Measurements from ENCODE around the gene FMNL3. TPM values are rescaled to one million over a fixed set of nuclear protein-coding genes. Genes with fewer than 3 reads are reported as not detected.
"Not testable (repeated sequence)": the region's sequence is repeated elsewhere in the genome, so short reads cannot be mapped to it uniquely, and the experiment has no call there.

Gene FMNL3
- total and polyA plus RNA-seq, 5 donors from 2014 or later, result 3.8 to 21.4 (median 6.0) TPM

DNA sequence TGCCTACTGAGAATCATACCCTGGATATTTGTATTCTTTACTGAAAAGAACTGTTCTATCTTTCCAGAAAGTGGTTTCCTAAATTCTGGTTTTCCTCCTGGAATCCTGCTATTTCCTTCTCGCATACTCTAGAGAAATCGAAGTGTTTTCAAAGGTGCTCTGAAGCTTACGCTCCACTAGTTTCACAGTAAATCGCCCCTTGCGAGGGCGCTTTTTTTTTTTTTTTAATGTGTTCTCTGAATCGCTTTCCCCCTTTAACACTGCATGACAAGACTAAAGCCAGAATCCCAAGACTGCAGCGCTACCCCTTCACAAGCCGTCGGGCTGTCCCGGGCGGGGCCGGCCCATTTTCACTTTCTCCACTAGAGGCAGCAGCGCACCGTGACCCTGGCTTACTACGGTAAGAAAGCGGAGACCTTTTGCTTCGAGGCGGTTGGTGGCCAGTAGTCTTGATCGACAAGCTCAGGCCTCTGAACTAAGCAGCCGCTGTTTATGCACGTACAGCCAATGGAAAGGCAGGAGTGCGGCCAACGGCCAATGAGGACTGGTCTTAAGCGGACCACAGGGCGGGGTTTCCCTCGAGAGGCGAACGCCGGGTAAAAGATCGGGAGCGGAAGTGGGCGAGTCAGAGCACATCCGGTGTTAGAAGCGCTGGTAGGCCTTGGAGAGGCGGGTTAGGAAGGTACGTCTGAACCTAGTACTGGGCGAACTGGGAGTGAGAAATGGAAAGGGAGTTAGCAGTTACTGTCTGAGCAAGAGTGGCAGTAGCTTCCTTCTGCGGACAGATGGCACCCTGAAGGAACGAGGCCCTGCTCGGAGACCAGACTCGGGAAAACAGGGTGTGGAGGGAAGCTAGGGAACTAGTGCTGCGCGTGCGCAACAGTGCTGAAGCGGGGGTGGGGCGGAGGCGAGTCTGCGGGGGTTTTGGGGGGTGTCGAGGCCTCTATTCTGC is 34.0 kb upstream of the FMNL3 start, which contains the start of gene TMBIM6:
Gene TMBIM6, plus strand, starts transcription at position 628 of the 952 bp plus-strand sequence. CDS start 10,937 bp downstream, outside the sequence.
- Mint-ChIP-seq H3K9me3 (no peaks in the 10 kb centered on the region), H3K4me3 (peak within 1 kb of the TSS; percentile 91 to 97 (median 96)), H3K27ac (peak within 1 kb of the TSS; percentile 97 to 100 (median 99)), H3K36me3 (peaks cover 22% of the 10 kb centered on the region), H3K4me1 (peaks cover 12 to 52% (median 32%) of the 10 kb centered on the region in 4 donors), H3K27me3 (peaks cover 11% of the 10 kb centered on the region)
- ATAC-seq (ENCODE audit: low read depth in 2 of 2) (peak; percentile 93 to 95), DNase-seq (peak; percentile 98 to 100 (median 99))
- Histone ChIP-seq H3K9me3 (ENCODE audit: control insufficient read depth in 2 of 2, low read length in 2 of 2) (no peaks in the 10 kb centered on the region), H3K36me3 (ENCODE audit: control insufficient read depth, insufficient read depth, low read length) (peaks cover 7% of the 10 kb centered on the region), H3K4me3 (ENCODE audit: low read depth, low read length) (peak within 1 kb of the TSS; percentile 95), H3K27me3 (ENCODE audit: control insufficient read depth, insufficient read depth, low read length) (no peaks in the 10 kb centered on the region), H3K27ac (ENCODE audit: insufficient read depth, low read length, poor library complexity, severe bottlenecking) (peak within 1 kb of the TSS; percentile 99), H3K4me1 (ENCODE audit: control insufficient read depth, insufficient read depth, low read length, poor library complexity, severe bottlenecking) (peaks cover 40% of the 10 kb centered on the region)

DNA sequence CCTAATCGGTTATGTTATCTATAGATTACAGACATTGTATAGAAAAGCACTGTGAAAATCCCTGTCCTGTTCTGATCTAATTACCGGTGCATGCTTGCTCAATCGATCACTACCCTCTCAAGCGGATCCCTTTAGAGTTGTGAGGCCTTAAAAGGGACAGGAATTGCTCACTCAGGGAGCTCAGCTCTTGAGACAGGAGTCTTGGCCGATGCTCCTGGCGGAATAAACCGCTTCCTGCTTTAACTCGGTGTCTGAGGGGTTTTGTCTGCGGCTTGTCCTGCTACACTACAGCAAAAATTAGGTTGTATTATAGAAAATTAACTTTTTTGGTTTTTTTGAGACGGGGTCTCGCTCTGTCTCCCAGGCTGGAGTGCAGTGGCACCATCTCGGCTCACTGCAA is 33.1 kb upstream of the FMNL3 start:
- H3K9me3 ChIP-seq (ENCODE audit: control insufficient read depth in 2 of 2, low read length in 2 of 2); H3K36me3 ChIP-seq (ENCODE audit: control insufficient read depth, insufficient read depth, low read length); DNase-seq; H3K27me3 ChIP-seq (ENCODE audit: control insufficient read depth, insufficient read depth, low read length); H3K27ac Mint-ChIP-seq; H3K4me3 Mint-ChIP-seq; H3K4me3 ChIP-seq (ENCODE audit: low read depth, low read length); H3K9me3 Mint-ChIP-seq; ATAC-seq (ENCODE audit: low read depth in 2 of 2): not testable (repeated sequence)
- Mint-ChIP-seq H3K4me1 (peaks cover 11 to 42% (median 26%) of the 10 kb centered on the region in 4 donors), H3K27me3 (peaks cover 16% of the 10 kb centered on the region), H3K36me3 (peaks cover 22% of the 10 kb centered on the region)
- peak overlapping the region; percentile 99 for H3K27ac ChIP-seq (ENCODE audit: insufficient read depth, low read length, poor library complexity, severe bottlenecking)
- H3K4me1 ChIP-seq (ENCODE audit: control insufficient read depth, insufficient read depth, low read length, poor library complexity, severe bottlenecking), result peaks cover 36% of the 10 kb centered on the region

DNA sequence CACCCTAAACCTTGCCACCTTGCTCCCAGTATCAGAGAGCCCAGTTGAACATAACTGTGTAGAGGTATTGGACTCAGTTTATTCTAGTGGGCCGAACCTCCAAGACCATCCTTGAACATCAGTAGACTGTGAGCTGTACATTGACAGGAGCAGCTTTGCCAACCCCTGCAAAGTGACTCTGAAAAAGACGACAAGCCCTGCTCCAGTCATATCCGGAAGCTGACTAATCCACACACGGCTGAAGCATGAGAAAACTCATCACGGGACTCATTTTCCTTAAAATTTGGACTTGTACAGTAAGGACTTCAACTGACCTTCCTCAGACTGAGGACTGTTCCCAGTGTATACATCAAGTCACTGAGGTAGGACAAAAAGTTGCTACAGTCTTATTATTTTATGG is 31.5 kb upstream of the FMNL3 start:
- H3K27me3 Mint-ChIP-seq, result peaks cover 21% of the 10 kb centered on the region
- not testable (repeated sequence) for H3K27ac ChIP-seq (ENCODE audit: insufficient read depth, low read length, poor library complexity, severe bottlenecking); H3K27ac Mint-ChIP-seq; DNase-seq; H3K9me3 ChIP-seq (ENCODE audit: control insufficient read depth in 2 of 2, low read length in 2 of 2); H3K4me3 ChIP-seq (ENCODE audit: low read depth, low read length); H3K27me3 ChIP-seq (ENCODE audit: control insufficient read depth, insufficient read depth, low read length); H3K9me3 Mint-ChIP-seq; H3K36me3 ChIP-seq (ENCODE audit: control insufficient read depth, insufficient read depth, low read length); H3K36me3 Mint-ChIP-seq; H3K4me3 Mint-ChIP-seq; ATAC-seq (ENCODE audit: low read depth in 2 of 2)
- H3K4me1 ChIP-seq (ENCODE audit: control insufficient read depth, insufficient read depth, low read length, poor library complexity, severe bottlenecking), result peaks cover 21% of the 10 kb centered on the region
- peaks cover 5 to 27% (median 14%) of the 10 kb centered on the region in 4 donors for H3K4me1 Mint-ChIP-seq

DNA sequence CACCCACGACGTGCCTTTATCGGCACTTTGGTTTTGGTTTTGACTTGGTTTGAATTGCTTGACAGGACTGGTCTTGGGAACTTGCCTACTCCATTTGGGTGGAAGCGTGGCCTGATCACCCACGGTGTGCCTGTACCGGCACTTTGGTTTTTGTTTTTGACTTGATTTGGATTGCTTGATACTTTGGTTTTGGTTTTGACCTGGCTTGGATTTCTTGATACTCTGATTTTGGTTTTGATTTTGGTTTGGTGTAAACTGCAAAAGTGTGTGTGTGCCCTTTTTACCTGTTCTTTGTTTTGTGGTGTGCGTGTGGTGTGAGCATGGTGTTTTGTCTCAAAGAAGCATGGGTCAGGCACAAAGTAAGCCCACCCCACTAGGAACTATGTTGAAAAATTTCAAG is 27.7 kb upstream of the FMNL3 start:
- not testable (repeated sequence) for H3K27ac Mint-ChIP-seq, H3K4me3 Mint-ChIP-seq, H3K4me1 Mint-ChIP-seq

DNA sequence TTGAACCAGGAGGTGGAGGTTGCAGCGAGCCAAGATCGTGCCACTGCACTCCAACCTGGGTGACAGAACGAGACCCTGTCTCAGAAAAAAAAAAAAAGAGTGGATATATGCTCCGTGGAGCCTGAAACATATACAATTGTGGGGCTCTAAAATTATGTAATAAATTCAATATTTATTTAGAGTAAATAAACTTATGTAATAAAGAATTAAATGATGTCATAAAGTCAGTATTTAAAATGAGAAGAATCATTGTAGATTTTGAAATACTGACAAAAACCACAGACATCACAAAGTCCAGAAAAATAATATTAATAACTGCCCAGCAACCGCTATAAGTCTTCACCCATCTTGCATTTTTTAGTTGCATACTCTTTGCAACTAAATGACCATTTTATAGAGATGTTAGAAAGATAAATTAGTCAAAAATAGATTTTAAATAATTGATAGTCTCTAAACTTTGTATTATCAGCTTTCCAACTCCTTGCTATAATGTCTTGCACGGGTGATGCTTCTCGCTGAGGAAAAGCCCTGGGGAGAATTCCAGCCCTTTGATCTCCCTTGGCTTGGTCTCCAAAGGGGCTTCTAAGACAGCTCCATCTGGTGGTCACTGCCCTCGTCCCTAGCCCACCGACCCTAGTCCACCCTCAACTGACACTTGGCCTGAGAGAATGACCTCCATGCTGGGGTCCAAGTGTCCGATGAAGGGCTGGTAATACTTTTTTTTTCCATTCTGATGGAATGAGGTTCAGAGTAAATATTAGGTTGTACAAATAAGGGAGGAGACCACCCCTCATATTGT is 26.2 kb upstream of the FMNL3 start:
- H3K4me3 Mint-ChIP-seq, result no peak overlapping the region
- no peaks in the 10 kb centered on the region for H3K4me1 ChIP-seq (ENCODE audit: control insufficient read depth, insufficient read depth, low read length, poor library complexity, severe bottlenecking)

More for the DNA sequence above, 27.7 kb upstream of the FMNL3 start:
- not testable (repeated sequence) for H3K27me3 ChIP-seq (ENCODE audit: control insufficient read depth, insufficient read depth, low read length); H3K36me3 Mint-ChIP-seq; H3K27ac ChIP-seq (ENCODE audit: insufficient read depth, low read length, poor library complexity, severe bottlenecking); H3K9me3 ChIP-seq (ENCODE audit: control insufficient read depth in 2 of 2, low read length in 2 of 2); H3K4me3 ChIP-seq (ENCODE audit: low read depth, low read length); H3K36me3 ChIP-seq (ENCODE audit: control insufficient read depth, insufficient read depth, low read length); ATAC-seq (ENCODE audit: low read depth in 2 of 2); H3K9me3 Mint-ChIP-seq; H3K4me1 ChIP-seq (ENCODE audit: control insufficient read depth, insufficient read depth, low read length, poor library complexity, severe bottlenecking); DNase-seq
- H3K27me3 Mint-ChIP-seq, result peaks cover 22% of the 10 kb centered on the region

DNA sequence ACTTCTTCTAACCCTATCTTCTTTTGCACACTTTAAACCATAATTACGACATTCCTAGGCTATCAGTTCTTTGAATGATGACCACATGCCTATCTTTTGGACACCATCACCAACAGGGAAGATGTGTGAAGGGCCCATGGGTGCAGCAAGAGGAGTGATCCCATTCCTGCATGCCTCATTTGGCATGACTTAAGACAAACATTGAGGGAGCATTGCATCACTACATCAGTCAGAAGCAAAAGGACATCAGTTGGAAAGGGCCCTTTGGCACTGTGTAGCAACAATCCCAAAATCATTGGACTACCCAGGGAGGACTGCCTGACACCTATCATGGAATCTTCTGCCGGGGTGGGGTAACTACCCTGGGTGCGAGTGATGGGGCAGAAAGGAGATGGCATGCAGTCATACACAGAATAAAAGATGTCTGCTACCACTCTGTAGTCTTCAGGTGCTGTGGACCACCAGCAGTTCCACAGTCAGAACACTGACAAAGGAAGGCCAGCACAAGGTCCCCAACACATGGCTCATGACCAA is 23.4 kb upstream of the FMNL3 start:
- no peak for ATAC-seq (ENCODE audit: low read depth in 2 of 2)
- Histone ChIP-seq H3K9me3 (ENCODE audit: control insufficient read depth in 2 of 2, low read length in 2 of 2) (no peaks in the 10 kb centered on the region), H3K4me3 (ENCODE audit: low read depth, low read length) (no peak overlapping the region), H3K27me3 (ENCODE audit: control insufficient read depth, insufficient read depth, low read length) (peaks cover 7% of the 10 kb centered on the region), H3K27ac (ENCODE audit: insufficient read depth, low read length, poor library complexity, severe bottlenecking) (no peak overlapping the region), H3K36me3 (ENCODE audit: control insufficient read depth, insufficient read depth, low read length) (no peaks in the 10 kb centered on the region), H3K4me1 (ENCODE audit: control insufficient read depth, insufficient read depth, low read length, poor library complexity, severe bottlenecking) (no peaks in the 10 kb centered on the region)
- no peak overlapping the region for H3K27ac Mint-ChIP-seq
- H3K36me3 Mint-ChIP-seq, result no peaks in the 10 kb centered on the region
- peaks cover 0 to 7% (median 3%) of the 10 kb centered on the region in 7 donors for H3K9me3 Mint-ChIP-seq
- no peak for DNase-seq
- no peaks in the 10 kb centered on the region for H3K4me1 Mint-ChIP-seq
- peaks cover 35% of the 10 kb centered on the region for H3K27me3 Mint-ChIP-seq
- H3K4me3 Mint-ChIP-seq, result no peak overlapping the region

More for the DNA sequence above, 26.2 kb upstream of the FMNL3 start:
- no peaks in the 10 kb centered on the region for H3K36me3 Mint-ChIP-seq
- H3K9me3 Mint-ChIP-seq, result peaks cover 0 to 7% (median 3%) of the 10 kb centered on the region in 7 donors
- no peak overlapping the region for H3K27ac Mint-ChIP-seq
- H3K36me3 ChIP-seq (ENCODE audit: control insufficient read depth, insufficient read depth, low read length), result no peaks in the 10 kb centered on the region
- no peak for DNase-seq
- ATAC-seq (ENCODE audit: low read depth in 2 of 2), result no peak
- H3K9me3 ChIP-seq (ENCODE audit: control insufficient read depth in 2 of 2, low read length in 2 of 2), result no peaks in the 10 kb centered on the region
- peaks cover 7% of the 10 kb centered on the region for H3K27me3 ChIP-seq (ENCODE audit: control insufficient read depth, insufficient read depth, low read length)
- no peak overlapping the region for H3K27ac ChIP-seq (ENCODE audit: insufficient read depth, low read length, poor library complexity, severe bottlenecking)
- H3K4me1 Mint-ChIP-seq, result no peaks in the 10 kb centered on the region
- H3K4me3 ChIP-seq (ENCODE audit: low read depth, low read length), result no peak overlapping the region
- peaks cover 22% of the 10 kb centered on the region for H3K27me3 Mint-ChIP-seq

DNA sequence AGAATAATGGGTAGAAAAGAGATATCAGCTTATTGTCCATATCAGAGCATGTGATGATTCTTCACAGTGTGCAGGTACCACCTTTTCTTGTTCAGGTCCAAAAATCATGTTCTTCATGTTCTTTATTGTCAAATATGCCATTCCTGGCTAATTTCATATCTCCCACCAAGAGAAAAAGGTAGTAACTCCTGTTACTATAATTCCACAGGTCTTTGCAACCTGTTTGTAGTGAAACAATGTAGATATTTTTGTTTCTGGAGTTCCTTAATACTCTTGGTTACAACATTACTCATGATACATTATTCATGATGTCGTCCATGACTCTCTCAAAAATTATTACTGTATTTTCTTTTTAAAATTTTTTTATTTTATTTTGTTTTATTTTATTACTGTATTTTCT is 22.8 kb upstream of the FMNL3 start:
- no peak overlapping the region for H3K27ac ChIP-seq (ENCODE audit: insufficient read depth, low read length, poor library complexity, severe bottlenecking)
- Mint-ChIP-seq H3K27me3 (peaks cover 36% of the 10 kb centered on the region), H3K4me3 (no peak overlapping the region), H3K4me1 (no peaks in the 10 kb centered on the region), H3K27ac (no peak overlapping the region), H3K36me3 (no peaks in the 10 kb centered on the region), H3K9me3 (peaks cover 0 to 2% (median 2%) of the 10 kb centered on the region in 7 donors)
- no peak overlapping the region for H3K4me3 ChIP-seq (ENCODE audit: low read depth, low read length)
- no peak for DNase-seq
- ATAC-seq (ENCODE audit: low read depth in 2 of 2), result no peak
- no peaks in the 10 kb centered on the region for H3K9me3 ChIP-seq (ENCODE audit: control insufficient read depth in 2 of 2, low read length in 2 of 2)
- peaks cover 11% of the 10 kb centered on the region for H3K27me3 ChIP-seq (ENCODE audit: control insufficient read depth, insufficient read depth, low read length)
- H3K4me1 ChIP-seq (ENCODE audit: control insufficient read depth, insufficient read depth, low read length, poor library complexity, severe bottlenecking), result no peaks in the 10 kb centered on the region
- H3K36me3 ChIP-seq (ENCODE audit: control insufficient read depth, insufficient read depth, low read length), result no peaks in the 10 kb centered on the region

Measured in CD4-positive, CD25-positive, alpha-beta regulatory T cell (primary cell).